ENCODE results near the gene ITGB2.

ITGB2 gene

GRCh38 chr21:44965251-44966022 lies 44.7 kb upstream of the ITGB2 start:
- no peak overlapping the region for H3K4me3 ChIP-seq (ENCODE audit: low read depth, low read length)
- no peak for TF ChIP-seq CTCF (IDR thresholded peaks at IDR 0.05; ENCODE audit: borderline replicate concordance, insufficient read depth, low read depth, low read length)

- no peak overlapping the region for H3K4me3 ChIP-seq (ENCODE audit: low read depth, low read length)
- no peak for TF ChIP-seq CTCF (IDR thresholded peaks at IDR 0.05; ENCODE audit: borderline replicate concordance, insufficient read depth, low read depth, low read length)
Observed at GRCh38 chr21:44964381-44964780, 43.7 kb upstream of the ITGB2 start.

DNA sequence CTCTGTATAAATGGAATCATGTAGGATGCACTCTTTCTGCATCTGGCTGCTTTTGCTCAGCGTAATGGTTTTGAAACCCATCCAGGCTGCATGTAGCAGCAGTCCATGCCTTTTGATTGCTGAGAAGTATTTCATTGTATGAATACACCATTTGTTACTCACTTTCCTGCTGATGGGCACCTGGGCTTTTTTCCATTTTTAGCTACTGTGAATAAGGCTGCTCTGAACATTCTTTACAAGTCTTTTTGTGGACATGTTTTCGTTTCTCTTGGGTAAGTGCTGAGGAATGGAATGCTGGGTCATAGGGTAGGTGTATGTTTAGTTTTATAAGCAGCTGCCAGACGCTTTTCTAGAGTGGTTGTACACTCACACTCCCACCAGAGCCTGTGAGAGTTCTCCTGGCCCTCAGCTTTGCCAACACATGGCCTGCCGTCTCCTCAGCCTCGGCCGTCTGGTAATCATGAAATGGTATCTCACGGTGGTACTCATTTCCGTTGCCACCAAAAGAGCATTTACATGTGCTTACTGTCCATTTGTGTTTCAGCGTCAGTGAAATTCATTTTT lies 41.8 kb upstream of the ITGB2 start:
- H3K4me3 ChIP-seq (ENCODE audit: low read depth, low read length), result no peak overlapping the region
- no peak for TF ChIP-seq CTCF (IDR thresholded peaks at IDR 0.05; ENCODE audit: borderline replicate concordance, insufficient read depth, low read depth, low read length)

GRCh38 chr21:44960141-44961092 lies 39.7 kb upstream of the ITGB2 start:
- TF ChIP-seq CTCF (IDR thresholded peaks at IDR 0.05; ENCODE audit: borderline replicate concordance, insufficient read depth, low read depth, low read length), result no peak
- no peak overlapping the region for H3K4me3 ChIP-seq (ENCODE audit: low read depth, low read length)

- no peak overlapping the region for H3K4me3 ChIP-seq (ENCODE audit: low read depth, low read length)
- TF ChIP-seq CTCF (IDR thresholded peaks at IDR 0.05; ENCODE audit: borderline replicate concordance, insufficient read depth, low read depth, low read length), result no peak
Observed at GRCh38 chr21:44959376-44960091, 38.8 kb upstream of the ITGB2 start.

GRCh38 chr21:44958471-44959191 lies 37.9 kb upstream of the ITGB2 start:
- no peak overlapping the region for H3K4me3 ChIP-seq (ENCODE audit: low read depth, low read length)
- TF ChIP-seq CTCF (IDR thresholded peaks at IDR 0.05; ENCODE audit: borderline replicate concordance, insufficient read depth, low read depth, low read length), result no peak
